Fibroblast of skin of abdomen (primary cell): ENCODE results near the gene DPYSL5. TPM values are rescaled to one million over a fixed set of nuclear protein-coding genes. Genes with fewer than 3 reads are reported as not detected.
"Not testable (repeated sequence)": the region's sequence is repeated elsewhere in the genome, so short reads cannot be mapped to it uniquely, and the experiment has no call there.

Experiments
- DNase-seq: peaks from one replicate; pipeline ENCODE4 v3.0.0-alpha.2; 2013
- polyA plus RNA-seq, 2 experiments: library from polyadenylated mRNA; unstranded; fragments of 120-200 nt; gene quantifications; one replicate each; pipeline ENCODE4 v1.2.1, GENCODE V29; 2013; ENCODE audit not compliant: insufficient read length in 2 of 2

Gene DPYSL5, protein sequence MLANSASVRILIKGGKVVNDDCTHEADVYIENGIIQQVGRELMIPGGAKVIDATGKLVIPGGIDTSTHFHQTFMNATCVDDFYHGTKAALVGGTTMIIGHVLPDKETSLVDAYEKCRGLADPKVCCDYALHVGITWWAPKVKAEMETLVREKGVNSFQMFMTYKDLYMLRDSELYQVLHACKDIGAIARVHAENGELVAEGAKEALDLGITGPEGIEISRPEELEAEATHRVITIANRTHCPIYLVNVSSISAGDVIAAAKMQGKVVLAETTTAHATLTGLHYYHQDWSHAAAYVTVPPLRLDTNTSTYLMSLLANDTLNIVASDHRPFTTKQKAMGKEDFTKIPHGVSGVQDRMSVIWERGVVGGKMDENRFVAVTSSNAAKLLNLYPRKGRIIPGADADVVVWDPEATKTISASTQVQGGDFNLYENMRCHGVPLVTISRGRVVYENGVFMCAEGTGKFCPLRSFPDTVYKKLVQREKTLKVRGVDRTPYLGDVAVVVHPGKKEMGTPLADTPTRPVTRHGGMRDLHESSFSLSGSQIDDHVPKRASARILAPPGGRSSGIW
- polyA plus RNA-seq (2013, experiment 1 of 2; ENCODE audit: insufficient read length), result 0.08 TPM
- polyA plus RNA-seq (2013, experiment 2 of 2; ENCODE audit: insufficient read length), result 0.06 TPM

DNA sequence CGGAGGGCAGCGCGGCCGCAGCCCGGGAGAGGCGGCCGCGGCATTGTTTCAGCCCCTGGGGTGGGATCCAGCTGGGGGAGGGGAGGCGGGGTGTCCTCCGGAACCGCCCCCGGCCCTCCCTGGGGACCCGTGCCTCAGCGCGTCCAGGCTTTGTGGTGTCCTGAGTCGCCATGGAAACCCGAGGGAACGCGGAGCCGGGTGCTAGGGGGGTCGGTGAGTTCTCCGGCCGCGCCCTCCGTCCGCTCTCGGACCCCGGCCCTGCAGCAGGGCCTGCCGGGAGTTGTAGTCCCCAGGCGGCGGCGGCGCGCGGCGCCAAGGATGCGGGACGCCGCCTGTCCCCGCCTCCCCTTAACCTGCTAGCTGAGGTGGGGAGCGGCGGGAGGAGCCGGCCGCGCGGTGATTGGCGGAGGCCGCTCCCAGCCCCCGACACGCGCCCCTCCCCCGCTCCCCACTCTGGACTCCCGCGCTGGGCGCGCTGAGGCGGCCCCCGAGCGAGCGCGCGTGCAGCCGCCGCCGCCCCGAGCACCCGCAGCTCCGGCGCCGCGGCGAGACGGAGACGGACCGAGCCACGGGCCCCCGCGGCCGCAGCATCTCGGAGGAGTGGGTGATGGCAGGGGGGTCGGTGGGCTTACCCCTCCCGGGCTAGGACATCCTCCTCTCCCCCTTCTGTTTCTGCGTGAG lies at the start of gene DPYSL5:
Gene DPYSL5, plus strand, starts transcription at position 478 of the 681 bp plus-strand sequence. CDS start 50,368 bp downstream, outside the sequence.
- DNase-seq, result no peak

DNA sequence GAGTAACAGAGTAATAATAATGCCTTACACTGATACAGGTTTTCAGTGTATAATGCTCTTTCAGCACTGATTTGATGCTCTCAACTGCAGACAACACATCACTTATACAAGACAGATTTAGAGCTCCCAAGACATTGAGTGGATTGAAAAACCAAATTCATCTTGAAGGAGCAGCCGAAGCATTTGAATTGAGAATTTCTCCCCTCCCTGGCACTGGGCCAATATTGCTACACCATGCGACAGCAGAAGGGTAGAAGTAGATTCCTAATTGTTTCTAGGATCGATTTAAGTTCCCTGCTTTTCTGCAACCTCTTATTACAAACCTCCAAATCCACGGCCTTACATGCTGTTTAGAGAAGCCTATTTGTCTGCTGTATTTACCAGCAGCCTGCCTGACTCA lies 46.6 kb upstream of the DPYSL5 start:
- DNase-seq, result no peak

DNA sequence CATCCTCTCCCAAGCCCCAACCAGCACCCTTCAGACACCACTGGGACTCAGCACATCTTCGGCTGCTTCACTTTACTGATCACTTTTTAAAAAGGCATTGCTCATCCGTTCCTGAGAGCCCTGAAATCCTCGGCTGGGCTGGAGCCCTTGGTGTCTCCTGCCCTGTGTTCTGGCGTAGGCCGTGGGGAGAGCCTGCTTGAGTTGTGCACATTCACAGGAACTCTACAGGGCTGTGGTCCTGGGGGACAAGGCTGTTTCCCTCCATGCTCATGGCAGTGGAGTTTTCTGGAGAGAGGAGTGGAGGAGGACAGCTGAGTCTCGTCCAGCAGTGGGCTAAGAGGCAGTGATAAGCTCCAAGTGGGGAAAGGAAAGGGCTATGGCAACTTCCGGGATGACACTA lies 46.1 kb upstream of the DPYSL5 start:
- DNase-seq, result no peak

DNA sequence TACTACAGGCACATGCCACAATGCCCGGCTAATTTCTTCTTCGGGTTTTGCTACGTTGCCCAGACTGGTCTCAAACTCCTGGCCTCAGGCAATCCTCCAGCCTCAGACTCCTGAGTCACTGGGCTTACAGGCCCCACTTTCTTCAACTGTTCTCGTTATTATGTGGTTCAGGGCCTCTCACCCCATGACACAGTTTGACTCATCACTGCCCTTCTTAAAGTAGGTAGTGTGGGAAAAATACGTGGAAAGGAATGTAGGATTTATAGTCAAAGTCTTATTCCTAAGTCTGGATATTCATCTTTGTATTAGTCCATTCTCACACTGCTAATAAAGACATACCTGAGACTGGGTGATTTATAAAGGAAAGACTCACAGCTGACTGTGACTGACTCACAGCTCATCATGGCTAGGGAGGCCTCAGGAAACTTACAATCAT lies 42.7 kb upstream of the DPYSL5 start:
- DNase-seq, result peak; percentile 71

DNA sequence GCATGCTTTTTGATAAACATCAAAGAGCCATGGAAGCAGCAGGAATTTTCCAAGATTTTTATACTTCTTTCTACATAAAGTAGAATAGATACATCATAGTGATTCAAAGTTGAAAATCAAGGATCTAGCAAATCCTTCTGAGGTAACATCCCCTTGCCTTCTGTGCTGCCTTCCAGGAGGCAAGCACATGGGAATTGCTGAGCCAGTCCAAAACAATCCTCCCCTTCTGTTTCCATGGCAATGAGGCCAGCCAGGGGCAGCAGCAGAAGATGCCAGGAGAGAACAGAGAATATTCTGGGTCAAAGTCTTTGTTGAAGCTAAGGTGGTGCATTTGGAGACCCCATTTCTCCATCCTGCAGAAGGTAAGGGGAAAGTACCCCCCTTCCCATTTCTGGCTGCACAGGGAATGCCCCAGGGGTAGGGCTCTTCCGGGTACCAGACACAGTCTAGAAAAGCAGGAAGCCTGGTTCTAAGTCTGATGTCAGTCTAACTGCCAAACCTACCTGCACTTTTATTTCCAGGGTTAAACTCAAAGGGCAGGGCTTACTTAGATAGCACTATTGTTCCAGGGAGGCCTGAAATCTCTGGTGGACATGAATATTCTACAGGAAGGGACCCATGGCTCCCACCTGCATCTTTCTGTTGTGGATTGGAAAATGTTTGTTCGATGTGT lies 40.0 kb upstream of the DPYSL5 start:
- peak; percentile 12 for DNase-seq

DNA sequence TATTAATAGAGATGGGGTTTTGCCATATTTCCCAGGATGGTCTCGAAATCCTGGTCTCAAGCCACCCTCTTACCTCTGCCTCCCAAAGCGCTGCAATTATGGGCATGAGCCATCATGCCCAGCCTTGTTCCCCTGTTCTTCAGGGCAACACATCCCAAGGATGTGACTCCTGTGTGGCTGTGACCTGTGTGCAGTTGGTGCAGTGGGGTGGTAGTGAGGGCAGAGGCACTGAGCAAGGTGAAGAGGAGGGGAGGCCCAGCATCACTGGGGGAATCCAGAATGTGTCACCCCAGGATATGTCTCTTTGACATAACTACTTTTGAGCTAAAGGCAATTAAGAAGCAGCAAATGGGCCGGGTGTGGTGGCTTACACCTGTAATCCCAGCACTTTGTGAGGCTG lies 38.7 kb upstream of the DPYSL5 start:
- no peak for DNase-seq

DNA sequence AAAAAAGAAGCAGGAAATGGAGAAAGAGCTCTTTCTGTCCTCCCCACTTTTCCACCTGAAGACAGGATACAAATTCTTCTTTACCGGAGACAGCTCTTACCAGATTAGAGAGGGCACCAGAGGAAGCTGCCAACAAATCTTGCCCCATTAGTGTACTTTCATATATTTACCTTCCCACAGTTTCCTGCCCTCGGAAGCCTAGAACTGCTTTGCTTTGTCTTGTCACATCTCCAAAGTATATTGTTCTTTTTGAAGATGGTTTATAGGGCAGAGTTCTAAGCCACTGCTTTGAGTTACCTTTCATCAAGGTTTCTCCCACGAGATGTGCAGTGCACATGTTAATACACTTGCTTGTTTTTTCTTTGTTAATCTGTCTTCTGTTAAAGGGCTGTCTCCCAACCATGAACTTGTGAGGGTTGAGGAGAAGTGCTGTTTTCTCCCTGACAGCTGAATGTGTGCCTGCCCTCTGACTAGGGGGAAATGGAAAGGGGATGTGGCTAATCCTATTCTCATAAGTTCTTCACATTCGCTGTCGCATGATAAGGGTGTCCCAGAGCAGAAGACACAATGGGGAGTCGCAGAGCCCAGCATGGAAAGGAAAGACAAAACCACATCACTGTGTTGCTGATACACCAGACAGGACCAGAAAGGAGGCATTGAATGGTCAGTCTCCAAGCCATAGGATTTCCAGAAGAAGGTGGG lies 37.9 kb upstream of the DPYSL5 start:
- no peak for DNase-seq

DNA sequence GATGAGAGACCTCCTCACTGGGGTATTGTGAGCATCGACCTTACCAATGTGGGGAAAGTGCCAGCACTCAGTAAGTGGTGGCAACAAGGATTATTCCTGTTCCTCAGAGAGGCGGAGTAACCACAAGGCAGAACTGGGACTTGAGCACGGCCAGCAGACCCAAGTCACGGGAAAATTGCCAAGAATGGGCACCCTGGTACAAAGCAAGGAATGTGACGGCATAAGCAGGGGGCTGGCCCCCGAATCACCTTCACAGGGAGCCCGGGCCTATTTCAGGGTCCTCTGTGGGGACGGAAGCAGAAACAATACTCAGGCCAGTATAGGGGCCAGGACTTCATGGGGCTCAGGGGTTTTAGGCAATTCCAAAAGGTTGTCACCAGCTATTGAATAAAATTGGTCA lies 36.7 kb upstream of the DPYSL5 start:
- no peak for DNase-seq

DNA sequence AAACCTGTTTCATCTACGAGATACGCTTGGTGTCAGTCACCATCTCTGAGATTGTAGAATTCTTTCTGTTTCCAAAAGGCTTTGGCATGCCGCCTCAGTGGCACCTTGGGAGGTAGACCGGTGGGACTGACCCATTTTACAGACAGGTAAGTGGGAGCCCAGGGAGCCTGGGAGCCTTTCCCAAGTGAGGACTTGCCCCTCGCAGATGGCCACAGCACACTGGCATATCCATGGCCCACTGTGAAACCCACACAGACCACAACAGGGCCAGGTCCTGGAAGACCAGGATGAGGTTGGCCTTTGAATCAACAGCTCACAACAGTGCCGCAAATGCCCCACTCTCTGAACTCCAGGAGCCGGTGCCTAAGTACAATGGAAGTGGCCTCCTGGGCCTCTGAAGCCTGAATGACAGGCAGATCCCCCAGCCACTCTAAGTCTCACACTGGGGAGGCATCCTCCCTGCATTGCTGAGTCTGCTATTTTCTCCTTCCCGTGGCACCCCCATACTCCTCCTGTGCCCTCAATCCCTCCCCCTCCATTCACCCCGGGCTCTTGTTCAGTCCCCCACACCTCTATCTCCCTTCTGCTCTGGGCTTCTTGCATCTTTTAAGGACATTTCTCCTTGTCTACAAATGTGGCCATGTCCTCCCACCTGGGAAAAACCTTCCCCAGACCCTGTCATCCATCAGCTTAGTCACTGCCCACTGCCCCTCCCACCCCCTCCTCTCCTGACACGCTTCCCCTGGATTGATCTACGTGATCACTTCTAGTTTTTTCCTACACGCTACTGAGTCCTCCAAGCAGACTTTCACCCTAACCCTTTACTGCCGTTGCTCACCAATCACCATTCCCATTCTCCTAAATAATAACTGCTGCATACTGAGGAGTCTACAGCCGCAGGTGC lies 35.9 kb upstream of the DPYSL5 start:
- DNase-seq, result no peak

DNA sequence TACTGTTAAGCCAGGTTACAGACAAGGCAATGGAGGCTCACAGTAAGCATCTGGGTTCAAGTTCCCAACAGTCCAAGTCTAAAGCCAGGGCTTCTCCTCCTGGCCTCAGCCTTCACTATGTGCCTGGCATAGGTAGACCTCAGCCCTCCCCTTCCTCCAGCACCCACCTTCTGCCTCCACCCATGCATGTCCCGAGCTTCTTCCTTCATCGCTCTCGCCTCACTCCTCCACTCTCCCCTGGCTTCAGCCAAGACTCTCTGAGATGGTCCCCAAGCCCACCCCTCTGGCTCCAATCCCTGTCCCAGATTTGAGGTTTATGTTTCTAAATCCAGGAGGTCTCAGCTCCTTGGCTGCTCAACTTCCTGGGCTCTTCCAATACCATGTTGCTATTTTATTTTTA lies 35.2 kb upstream of the DPYSL5 start:
- no peak for DNase-seq

DNA sequence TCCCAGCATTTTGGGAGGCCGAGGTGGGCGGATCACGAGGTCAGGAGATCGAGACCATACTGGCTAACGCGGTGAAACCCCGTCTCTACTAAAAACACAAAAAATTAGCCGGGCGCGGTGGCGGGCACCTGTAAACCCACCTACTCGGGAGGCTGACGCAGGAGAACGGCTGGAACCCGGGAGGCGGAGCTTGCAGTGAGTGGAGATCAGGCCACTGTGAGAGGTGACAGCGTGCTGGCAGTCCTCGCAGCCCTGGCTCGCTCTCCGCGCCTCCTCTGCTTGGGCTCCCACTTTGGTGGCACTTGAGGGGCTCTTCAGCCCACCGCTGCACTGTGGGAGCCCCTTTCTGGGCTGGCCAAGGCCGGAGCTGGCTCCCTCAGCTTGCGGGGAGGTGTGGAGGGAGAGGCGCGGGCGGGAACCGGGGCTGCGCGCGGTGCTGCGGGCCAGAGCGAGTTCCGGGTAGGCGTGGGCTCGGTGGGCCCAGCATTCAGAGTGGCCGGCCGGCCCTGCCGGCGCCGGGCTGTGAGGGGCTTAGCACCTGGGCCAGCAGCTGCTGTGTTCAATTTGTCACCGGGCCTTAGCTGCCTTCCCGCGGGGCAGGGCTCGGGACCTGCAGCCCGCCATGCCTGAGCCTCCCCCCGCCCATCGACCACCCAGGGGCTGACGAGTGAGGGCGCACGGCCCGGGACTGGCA lies 33.7 kb upstream of the DPYSL5 start:
- DNase-seq, result not testable (repeated sequence)

DNA sequence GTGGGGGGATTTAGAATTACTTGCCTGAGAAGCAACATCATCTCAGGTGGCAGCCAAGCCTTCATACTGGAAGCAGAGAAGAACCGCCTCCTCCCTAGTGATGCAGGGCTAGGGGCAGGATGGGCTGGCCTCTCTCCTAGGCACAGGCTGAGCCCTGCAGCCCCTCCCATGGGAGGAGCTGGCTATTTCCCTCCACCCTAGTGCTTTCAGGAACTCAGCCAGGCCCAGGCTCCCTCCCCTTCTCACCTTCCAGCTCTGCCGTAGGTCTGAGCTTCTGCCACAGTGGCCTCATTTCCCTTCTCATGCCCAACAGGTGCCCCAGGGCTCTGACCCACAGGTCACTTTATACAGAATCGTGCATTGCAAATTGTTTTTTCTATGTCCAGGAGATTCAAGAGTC lies 31.0 kb upstream of the DPYSL5 start:
- DNase-seq, result no peak

DNA sequence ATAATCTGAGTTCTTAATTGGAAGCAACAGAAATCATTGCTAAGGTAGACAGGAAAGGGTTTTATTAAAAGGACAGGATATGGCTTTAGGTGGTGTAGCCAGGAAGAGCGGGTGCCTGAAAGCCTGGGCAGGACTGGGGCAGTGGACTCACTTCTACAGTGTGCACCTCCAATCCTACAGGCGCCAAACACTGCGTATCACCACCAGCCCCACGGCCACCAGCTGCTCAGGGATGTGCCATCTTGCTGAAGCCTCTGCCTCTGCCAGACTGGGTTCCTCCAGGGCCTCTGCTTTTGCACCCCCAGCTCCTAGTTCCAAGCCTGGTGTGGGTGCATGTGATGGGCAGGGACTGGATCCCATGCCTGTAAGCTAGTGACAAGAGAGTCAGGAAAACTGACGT lies 29.7 kb upstream of the DPYSL5 start:
- DNase-seq, result no peak

DNA sequence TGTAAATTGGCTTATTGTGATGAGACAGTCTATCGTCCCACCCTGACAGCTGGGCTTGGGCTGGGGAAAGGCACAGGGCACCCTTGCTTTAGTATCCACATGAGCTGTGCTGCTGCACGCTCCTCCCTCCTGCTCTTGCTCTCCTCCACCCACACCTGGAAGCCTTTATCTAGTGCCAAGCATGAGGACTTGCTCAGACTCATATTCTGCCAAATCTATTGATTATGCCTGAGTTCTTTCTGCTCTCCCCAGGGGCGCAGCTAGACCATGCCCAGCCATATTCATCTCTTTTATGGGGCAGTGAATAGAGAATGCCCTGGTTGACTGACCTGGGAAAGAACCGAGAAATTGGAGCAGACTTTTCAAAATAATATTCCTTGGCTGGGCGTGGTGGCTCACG lies 29.0 kb upstream of the DPYSL5 start:
- no peak for DNase-seq

DNA sequence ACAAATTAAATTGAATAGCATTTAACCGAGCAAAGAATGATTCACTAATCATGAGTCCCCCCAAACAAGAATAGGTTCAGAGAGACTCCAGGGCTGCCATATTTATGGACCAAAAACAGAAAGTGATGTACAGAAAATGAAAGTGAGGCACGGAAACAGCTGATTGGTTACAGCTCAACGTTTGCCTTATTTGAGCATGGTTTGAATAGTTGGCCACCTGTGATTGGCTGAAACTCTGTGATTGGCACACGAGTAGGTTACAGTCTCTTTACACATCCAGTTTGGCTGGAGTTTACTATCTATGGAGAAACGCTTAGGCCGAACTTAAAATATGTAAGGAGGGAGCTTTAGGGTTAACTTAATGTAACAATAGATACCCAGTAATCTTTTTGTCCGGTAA lies 27.0 kb upstream of the DPYSL5 start:
- DNase-seq, result no peak

DNA sequence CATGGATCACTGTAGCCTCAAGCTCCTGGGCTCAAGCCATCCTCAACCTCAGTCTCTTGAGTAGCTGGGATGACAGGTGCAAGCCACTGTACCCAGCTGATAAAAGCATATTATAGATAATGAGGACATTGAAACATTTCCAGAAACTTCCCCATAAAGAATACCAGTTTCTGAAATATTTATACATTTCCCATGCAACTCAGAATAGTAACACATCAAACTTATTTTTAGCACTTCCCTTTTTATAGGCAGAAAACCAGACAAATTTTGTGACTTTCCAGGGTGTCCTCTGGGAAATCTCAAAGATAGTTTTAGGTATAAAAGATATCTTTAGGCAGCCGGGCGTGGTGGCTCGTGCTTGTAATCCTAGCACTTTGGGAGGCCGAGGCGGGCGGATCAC lies 25.1 kb upstream of the DPYSL5 start:
- DNase-seq, result no peak

DNA sequence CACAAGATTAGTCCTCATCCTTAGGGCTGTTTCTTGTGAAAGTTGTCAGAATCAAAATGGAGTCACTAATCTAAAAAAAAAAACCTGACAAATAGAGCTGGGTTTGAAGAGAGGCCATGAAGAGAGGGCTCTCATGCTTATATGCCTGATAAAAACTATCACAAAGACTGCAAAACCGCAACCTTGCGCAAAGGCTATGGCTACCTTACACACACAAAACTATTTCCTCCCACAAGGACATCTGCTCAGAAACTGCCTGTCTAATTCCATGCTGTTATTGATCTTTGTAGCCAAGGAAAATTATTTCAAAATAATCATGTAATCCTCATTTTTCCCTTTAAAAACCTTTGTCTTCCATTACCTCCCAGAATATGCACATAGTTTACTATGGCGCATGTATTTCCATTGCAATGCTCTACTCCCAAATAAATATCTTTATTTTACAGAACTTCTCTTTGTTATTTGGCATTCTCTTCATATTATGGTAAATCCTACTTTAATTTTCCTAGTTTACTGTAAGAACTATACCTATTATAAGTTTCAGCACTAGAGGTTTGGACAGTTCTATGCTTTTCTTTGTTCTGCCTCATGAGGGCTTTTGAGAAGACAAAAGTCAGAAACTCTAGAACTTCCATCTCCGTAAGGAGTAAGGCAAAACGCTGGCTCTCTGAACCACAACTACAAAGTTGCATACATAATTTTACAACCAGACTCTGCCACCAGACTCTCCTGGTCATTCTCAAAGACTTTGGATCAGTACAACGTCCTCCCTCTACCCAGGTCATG lies 9.6 kb upstream of the DPYSL5 start:
- no peak for DNase-seq

DNA sequence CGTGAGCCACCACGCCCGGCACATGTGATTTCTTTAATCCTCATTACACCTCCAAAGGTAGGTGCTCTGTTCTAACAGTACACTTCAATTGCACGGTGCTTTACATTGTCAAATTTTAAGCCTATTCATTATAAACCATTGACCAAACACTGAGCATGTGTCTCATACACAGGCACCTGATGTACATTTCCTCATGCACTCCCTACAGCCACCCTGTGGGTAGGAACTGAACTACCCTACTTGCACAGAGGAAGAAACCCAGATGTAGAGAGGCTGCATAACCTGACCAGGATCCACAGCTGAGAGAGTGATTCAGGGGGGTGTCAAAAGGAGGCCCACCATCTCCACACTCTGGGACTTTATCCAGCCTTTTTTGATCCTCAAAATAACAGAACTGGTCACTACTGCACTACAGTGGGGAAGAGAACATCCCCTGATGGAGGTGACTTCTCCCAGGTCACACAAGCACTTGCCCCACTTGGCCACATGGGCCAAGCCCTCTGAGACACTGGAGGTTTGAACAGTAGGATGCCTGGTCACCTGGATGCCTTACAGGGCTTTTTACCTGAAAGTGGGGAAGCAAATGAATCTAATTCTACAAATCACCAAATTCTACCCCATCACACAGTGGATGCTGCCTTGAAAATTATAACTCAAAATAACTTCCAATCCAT lies 6.9 kb upstream of the DPYSL5 start:
- no peak for DNase-seq

DNA sequence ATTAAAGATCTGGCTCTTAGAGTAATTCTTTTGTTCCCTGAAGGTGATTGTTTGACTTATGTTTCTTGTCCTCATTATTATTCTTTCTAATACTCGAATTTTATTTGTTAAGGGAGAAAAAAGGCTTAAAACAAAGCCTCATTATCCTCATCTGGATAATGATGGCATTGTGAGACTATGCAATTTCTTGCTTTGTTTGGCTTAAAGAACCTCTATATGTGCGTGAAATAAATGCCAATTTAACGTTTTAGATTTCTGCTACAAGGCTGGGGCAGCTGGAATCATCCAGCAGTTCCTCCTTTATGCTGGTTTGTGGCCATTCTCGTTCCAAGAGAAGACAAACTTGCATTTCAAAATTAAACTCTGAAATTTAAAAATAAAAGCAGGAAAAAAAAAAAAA lies 4.9 kb upstream of the DPYSL5 start:
- no peak for DNase-seq
